Measurements from ENCODE around the gene GPR179.
"Not testable (repeated sequence)": the region's sequence is repeated elsewhere in the genome, so short reads cannot be mapped to it uniquely, and the experiment has no call there.

GPR179 gene

DNA sequence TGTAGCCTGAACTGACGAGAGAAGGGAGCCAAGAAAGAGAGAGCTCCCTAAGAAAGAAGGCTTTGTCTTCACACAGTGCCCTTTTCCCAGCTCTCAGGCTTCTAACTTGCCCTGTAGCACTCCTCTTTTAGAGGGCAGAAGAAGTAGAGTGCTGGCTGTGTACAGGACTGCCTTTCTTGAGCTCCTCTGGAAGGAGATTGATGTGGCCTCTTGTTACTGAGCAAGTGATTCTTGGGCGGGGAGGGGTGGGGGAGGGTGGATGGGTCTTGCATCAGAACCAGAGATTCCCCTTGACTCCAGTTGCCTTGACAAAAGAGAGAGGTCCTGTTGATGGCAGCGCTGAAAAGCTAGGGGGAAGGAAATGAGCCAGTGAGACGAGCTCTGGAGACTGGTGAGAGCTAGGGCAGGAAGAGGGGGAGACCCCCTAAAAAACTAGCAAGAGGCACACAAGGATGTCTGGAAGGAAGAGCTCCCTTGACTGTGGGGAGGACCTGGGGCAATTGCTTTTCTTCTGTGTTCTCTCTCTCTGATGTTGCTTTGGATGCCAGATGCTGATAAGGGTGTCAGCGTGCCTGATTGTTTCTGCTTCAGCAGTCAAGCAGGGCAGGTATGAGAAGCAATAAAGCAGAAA is 18.4 kb downstream of the GPR179 start:
- no peak for DNase-seq (ENCODE audit: low read depth)
- H3K4me3 ChIP-seq (ENCODE audit: low read depth, low read length): no peak overlapping the region

DNA sequence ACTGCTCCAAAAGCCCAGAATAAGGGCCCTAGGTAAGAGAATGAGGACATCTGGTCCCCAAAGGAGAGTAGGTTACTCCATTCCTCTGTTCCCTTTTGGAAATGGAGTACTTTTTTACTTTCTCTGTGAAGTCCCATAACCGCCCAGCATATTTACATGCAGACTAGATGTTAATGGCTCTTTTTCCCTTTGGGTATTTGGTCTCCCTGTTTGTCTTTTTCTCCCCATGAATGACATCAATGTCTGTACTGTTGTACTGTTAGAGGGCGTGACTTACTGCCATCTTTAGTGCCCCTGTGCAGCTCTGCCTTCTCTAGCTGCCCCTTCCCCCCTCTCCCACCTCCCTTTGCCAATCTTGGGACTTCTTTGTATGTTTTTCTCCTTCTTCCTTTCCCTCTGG is 19.0 kb downstream of the GPR179 start:
- no peak overlapping the region for H3K4me3 ChIP-seq (ENCODE audit: low read depth, low read length)
- DNase-seq (ENCODE audit: low read depth): no peak

DNA sequence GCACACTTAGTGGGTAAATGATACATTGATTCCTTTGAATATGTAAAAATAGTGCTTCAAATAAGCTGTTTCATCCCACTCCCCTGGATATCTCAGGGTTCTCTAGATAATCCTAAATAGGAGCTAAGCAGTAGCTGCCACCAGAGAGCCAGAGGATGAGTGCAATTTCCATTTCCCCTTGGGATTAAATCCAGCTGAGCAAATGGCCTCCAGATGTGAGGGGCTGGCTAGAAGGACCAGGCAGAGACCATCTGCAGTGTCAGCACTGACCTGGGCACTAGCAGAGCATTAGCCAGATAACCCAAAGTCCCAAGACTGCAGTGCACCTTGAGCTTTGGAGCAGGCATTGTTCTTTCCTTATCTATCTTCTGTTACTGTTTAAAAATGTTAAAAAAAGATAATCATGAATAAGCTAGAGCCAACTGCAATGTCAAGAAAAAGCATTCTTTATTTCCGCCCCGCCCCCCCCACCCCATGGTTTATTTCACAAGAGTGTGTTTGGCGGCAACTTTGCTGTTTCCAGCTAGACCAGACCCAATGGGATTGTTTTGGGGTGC is 19.5 kb downstream of the GPR179 start:
- no peak for DNase-seq (ENCODE audit: low read depth)
- no peak overlapping the region for H3K4me3 ChIP-seq (ENCODE audit: low read depth, low read length)

DNA sequence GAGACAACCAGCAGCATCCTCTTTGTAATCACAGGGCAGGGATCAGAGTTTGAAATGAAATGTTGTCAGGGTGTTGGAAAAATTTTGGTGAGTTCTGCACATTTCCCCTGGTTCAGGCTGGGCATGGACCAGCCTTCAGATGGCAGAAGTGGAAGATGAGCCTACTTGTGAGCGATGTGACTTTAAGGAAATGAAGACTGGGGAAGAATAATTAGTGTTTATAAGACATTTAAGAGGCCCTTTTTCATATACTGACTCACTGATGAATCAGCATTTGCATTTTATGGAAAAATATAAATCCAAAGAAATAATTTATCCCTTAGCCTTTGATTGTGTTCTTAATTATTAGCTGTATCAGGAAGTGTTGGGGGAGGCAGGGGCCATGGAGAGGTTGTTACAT is 20.9 kb downstream of the GPR179 start:
- DNase-seq (ENCODE audit: low read depth): no peak
- H3K4me3 ChIP-seq (ENCODE audit: low read depth, low read length): no peak overlapping the region

DNA sequence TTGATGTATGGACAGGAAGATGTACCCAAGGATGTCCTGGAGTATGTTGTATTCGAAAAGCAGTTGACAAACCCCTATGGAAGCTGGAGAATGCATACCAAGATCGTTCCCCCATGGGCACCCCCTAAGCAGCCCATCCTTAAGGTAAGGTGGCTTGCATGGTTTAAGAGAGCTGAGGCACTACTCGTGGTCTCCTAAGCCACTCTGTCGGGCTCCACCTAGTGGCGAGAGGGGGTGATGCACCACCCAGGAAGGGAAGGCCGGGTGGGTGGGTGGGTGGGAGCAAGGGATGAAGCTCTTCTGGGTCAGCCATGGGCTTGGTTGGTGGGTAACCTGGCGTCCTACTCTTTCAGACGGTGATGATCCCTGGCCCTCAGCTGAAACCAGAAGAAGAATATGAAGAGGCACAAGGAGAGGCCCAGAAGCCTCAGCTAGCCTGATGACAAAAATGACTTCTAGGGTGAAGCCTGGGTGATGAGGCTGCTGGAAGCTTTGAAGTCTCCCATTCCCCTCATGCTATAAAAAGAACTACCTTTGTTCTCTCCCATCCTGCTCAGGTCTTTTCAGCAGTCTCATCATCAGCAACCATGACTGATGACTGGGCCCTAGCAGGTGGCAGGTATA is 21.5 kb downstream of the GPR179 start:
- H3K4me3 ChIP-seq (ENCODE audit: low read depth, low read length): no peak overlapping the region
- peak; percentile 7 for DNase-seq (ENCODE audit: low read depth)

DNA sequence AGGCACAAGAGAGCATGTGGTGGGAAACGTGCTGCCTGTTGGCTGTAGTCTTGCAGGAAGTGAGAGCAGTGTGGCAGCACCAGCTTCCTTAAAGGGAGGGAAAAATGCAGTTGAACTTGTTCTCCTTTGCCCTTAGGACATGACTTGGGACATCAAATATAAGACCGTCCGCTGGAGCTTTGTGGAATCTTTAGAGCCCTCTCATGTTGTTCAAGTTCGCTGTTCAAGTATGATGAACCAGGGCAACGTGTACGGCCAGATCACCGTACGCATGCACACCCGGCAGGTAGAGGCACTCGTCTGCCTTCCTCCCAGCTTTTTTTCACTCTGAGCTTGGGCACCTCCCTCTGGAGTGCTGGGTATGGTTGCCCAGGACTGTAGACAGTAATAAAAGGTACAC is 23.3 kb downstream of the GPR179 start:
- no peak for DNase-seq (ENCODE audit: low read depth)
- H3K4me3 ChIP-seq (ENCODE audit: low read depth, low read length): no peak overlapping the region

DNA sequence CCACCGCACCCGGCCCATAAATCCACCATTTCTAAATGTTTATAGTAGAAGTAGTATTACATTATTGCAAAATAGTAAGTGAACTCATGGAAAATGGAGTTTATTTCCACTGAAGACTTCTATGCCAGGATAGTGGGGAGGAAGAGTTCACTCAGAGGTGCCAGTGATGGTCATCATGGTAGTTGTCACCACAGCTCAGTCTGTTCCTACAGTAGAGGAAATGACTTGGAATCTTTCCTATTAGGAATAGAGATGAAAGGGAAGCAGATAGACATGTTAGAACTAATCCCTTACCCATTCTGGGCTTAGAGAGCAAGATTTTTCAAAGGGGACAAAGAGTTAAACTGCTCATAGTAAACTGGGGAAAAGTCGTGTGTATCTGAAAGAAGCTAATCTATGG is 26.7 kb downstream of the GPR179 start:
- H3K4me3 ChIP-seq (ENCODE audit: low read depth, low read length): no peak overlapping the region
- no peak for DNase-seq (ENCODE audit: low read depth)

DNA sequence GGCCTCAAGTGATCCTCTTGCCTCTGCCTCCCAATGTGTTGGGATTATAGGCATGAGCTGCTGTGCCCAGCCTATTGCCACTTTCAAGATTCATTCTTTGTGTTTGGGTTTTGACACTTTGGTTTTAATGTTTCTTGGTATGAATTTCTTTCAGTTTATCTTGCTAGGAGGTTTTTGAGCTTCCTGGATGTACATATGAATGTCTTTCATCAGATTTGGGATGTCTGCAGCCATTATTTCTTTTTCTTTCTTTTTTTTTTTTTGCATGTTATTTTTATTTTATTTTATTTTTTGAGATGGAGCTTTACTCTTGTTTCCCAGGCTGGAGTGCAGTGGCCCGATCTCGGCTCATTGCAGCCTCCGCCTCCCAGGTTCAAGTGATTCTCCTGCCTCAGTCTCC is 28.3 kb downstream of the GPR179 start:
- DNase-seq (ENCODE audit: low read depth): no peak
- no peak overlapping the region for H3K4me3 ChIP-seq (ENCODE audit: low read depth, low read length)

DNA sequence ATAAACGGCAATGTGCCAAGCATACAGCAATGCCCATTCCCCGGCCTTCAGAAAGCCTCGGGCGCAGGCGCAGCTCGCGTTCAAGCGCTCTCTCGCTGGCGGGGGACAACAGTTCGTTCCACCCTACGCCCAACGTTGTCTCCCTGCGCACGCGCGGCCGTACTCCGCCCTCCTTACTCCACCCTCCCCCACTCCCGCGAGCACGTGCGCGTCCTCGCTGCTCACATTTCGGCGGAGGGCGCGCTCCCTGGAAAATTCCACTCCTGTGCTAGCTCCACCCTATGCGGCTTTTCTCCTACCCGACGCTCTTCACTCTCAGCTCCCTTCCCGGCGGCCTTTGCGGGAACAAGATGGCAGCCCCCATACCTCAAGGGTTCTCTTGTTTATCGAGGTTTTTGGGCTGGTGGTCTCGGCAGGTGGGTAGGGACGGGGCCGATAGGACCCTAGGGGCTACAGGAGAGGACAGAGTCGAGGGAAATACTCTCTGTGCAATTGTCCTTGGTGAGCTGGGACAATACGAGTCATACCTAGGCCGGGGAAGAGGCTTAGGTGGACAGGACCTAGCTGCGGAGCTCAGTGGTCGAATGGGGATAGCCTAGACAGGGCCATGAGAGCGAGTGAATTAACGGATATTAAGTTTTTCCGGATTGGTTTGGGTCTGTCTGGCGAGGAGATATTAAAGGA is 46.8 kb downstream of the GPR179 start, which contains the start of gene MRPL45:
TSS of gene MRPL45 (plus strand) at position 335 of the 684 bp plus-strand sequence. CDS start at position 351, 16 bp downstream.
- peak within 1 kb of the TSS; percentile 59 for H3K4me3 ChIP-seq (ENCODE audit: low read depth, low read length)
- DNase-seq (ENCODE audit: low read depth): peak; percentile 88

DNA sequence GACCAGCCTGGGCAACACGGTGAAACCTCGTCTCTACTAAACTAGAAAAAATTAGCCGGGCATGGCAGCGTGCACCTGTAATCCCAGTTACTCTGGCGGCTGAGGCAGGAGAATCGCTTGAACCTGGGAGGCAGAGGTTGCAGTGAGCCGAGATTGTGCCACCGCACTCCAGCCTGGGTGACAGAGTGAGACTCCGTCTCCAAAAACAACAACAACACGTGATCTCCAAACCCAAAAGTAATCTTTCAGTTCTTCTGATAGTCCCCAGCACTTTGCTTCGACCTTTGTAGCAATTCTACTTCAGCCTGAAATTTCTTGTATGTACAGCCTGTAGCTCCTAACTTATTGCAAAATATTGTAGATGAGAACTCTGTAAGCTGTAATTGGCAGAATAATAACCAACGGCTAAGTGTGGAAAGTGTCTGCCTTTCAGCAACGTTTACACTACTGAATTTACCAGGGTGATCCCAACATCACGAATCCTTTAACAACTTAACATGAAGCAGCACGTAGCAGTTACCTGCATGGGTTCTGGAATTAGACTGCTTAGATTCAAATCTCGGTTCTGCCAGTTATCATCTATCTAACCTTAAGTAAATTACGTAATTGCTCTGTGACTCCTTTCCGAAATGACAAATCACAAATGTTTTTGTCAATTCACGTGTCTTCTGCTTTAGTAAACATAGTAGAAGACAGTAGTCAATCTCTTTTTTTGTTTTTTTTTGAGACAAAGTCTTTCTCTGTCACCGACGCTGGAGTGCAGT is 48.0 kb downstream of the GPR179 start:
- DNase-seq (ENCODE audit: low read depth); H3K4me3 ChIP-seq (ENCODE audit: low read depth, low read length): not testable (repeated sequence)

DNA sequence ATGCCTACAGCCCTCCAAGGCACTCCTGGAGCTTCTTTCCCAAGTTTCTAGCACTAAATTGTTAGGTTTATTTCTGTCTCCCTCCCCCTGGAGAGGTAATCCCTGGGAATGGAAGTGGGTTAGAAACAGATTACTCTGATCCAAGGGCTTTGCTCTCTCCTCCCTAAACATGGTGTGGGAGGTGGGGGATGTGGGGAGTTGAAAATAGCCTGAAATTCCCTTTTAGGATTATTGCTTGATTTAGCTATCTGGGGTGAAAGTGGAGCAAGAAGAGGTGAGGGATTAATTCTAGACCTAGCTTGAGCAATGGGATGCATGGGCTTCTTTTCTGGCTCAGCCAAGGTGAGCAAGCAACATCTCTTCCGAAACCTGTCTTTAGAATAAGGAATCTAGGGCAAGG is 54.0 kb downstream of the GPR179 start:
- not testable (repeated sequence) for DNase-seq (ENCODE audit: low read depth); H3K4me3 ChIP-seq (ENCODE audit: low read depth, low read length)

DNA sequence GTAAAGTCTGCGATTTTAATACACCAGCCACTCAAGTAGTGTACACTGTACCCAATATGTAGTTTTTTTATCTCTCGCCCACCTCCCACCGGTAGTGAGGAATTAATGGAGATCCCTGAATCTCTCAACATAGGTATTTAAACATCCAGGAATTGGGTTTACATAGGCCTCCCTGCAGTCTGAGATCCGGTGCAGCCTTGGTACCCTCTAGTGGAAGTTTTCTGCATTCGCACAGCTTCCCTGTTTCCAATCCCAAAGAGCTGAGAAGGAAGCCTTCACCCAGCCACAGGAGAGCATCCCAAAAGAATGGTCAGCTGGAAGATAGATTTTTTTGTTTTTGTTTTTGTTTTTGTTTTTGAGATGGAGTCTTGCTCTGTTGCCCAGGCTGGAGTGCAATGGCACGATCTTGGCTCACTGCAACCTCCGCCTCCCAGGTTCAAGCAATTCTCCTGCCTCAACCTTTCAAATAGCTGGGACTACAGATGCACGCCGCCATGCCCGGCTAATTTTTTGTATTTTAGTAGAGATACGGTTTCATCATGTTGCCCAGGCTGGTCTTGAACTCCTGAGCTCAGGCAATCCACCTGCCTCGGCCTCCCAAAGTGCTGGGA is 55.4 kb downstream of the GPR179 start:
- DNase-seq (ENCODE audit: low read depth); H3K4me3 ChIP-seq (ENCODE audit: low read depth, low read length): not testable (repeated sequence)

DNA sequence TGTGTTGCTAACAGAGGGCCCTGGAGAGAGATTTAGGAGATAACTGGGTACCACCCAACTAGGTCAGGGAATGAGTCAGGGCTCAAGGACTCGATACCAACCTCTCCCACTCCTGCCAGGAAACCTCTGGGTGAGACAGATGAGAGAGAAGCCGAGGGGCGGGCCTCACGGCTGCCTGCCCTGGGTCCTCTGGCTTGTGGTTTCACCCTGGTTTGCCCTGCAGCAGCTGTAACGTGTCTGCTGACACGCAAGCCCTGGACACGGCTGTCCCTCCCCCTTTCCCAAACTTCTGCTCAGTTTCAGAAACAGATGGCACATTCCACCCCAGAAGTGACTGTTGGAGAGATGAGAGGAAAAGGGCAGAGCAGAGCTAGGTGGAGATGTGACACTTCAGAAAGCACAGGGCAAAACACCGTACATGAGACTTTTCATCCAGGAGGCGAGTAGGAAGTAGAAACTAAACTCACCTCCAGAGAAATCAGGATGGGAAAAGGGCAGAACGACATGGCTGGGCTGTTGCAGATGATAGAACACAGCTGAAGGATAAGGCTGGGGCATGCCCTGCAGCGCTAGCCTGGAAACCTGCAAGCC is 57.2 kb downstream of the GPR179 start:
- H3K4me3 ChIP-seq (ENCODE audit: low read depth, low read length): not testable (repeated sequence)
- DNase-seq (ENCODE audit: low read depth): peak; percentile 31

DNA sequence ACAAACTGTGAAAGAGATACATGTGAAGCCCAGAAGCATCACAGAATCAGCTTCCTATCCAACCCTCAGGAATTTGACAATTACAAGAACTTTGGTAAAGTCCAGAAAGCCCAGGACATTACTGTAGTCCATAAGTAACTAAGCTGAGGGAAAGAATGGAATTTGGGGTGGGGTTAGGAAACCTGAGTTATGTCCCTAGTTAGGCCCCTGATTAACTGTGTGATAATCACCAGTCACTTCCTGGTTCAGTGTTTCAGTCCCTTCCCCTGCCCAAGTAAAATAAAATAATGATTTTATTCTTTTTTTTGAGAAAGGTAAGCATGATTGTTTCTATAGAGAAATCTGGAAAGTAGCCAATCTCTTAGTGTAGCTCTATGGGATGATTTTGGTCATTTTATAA is 57.8 kb downstream of the GPR179 start:
- DNase-seq (ENCODE audit: low read depth); H3K4me3 ChIP-seq (ENCODE audit: low read depth, low read length): not testable (repeated sequence)

All from skeletal muscle cell (primary cell).